GM18520 (cell line): ENCODE measurements around the gene RXRA.
A peak's percentile ranks its signal among the peaks of the same experiment; 100 is the strongest.
"Not testable (repeated sequence)": the region's sequence is repeated elsewhere in the genome, so short reads cannot be mapped to it uniquely, and the experiment has no call there.

Experiments used
- ATAC-seq: cut with Tn5 transposase; IDR thresholded peaks from one replicate; pipeline ENCODE4 v1.9.1; 2021; ENCODE audit not compliant: unreplicated experiment

The RXRA gene

GRCh38 chr9:134293611-134294152 lies 32.6 kb upstream of the RXRA start:
- no peak for ATAC-seq

- no peak for ATAC-seq
Measured at GRCh38 chr9:134294153-134295071, 31.8 kb upstream of the RXRA start.

GRCh38 chr9:134295101-134295745 lies 31.0 kb upstream of the RXRA start:
- ATAC-seq: no peak

GRCh38 chr9:134295746-134296250 lies 30.5 kb upstream of the RXRA start:
- ATAC-seq: no peak

- no peak for ATAC-seq
Measured at GRCh38 chr9:134296301-134297082, 29.8 kb upstream of the RXRA start.

GRCh38 chr9:134297083-134297410 lies 29.2 kb upstream of the RXRA start:
- no peak for ATAC-seq

- ATAC-seq: no peak
Measured at GRCh38 chr9:134297576-134297975, 28.7 kb upstream of the RXRA start.

- ATAC-seq: no peak
Measured at GRCh38 chr9:134298000-134298399, 28.3 kb upstream of the RXRA start.

- ATAC-seq: no peak
Measured at GRCh38 chr9:134299068-134299467, 27.2 kb upstream of the RXRA start.

GRCh38 chr9:134299883-134300282 lies 26.4 kb upstream of the RXRA start:
- no peak for ATAC-seq

GRCh38 chr9:134301387-134302129 lies 24.7 kb upstream of the RXRA start:
- peak; percentile 80 for ATAC-seq

- no peak for ATAC-seq
Measured at GRCh38 chr9:134302130-134302817, 24.0 kb upstream of the RXRA start.

- ATAC-seq: no peak
Measured at GRCh38 chr9:134303601-134304000, 22.7 kb upstream of the RXRA start.

- ATAC-seq: no peak
Measured at GRCh38 chr9:134304261-134304660, 22.0 kb upstream of the RXRA start.

GRCh38 chr9:134304690-134305089 lies 21.6 kb upstream of the RXRA start:
- no peak for ATAC-seq

GRCh38 chr9:134305533-134305932 lies 20.7 kb upstream of the RXRA start:
- no peak for ATAC-seq

GRCh38 chr9:134306042-134306441 lies 20.2 kb upstream of the RXRA start:
- not testable (repeated sequence) for ATAC-seq

GRCh38 chr9:134306636-134307600 lies 19.3 kb upstream of the RXRA start:
- no peak for ATAC-seq
